Panc1 (cell line): ENCODE data around the gene MACROD2. TPM values are rescaled to one million over a fixed set of nuclear protein-coding genes. Genes with fewer than 3 reads are reported as not detected.

Experiments
- ATAC-seq: fragments of 200-7000 bp; cut with Tn5 transposase; 2 replicates; pipeline ENCODE4 v1.9.1; 2020; ENCODE audit warnings: mild to moderate bottlenecking, moderate library complexity
- BruUV-seq: library from RNA; stranded (reverse); fragments of 400-500 nt; replicated peaks from 2 replicates; lab custom pipeline; 2021; lab: Mats Ljungman, UMichigan
- CTCF ChIA-PET: fragments of 300-600 bp; sonication (Branson Sonifier 250); formaldehyde crosslinking; loops from one replicate; lab custom pipeline; 2022; ENCODE audit warnings: antibody characterized with exemption; lab: Charles Lee
- POLR2A ChIA-PET: fragments of 300-600 bp; sonication (Branson Sonifier 250); formaldehyde crosslinking; loops from one replicate; lab custom pipeline; 2022; ENCODE audit warnings: antibody characterized with exemption; lab: Charles Lee
- DNase-seq: peaks from one replicate; pipeline ENCODE4 v3.0.0-alpha.2; 2010; ENCODE audit warnings: low read depth, low spot score
- H3K27ac ChIP-seq: 2 replicates; pipeline ENCODE4 v1.5.1; 2011; ENCODE audit warnings: mild to moderate bottlenecking, low read length, inconsistent platforms
- H3K27me3 ChIP-seq: fragments of 200-500 bp; sonication (Bioruptor generic); 2 replicates; pipeline ENCODE4 v1.6.0; 2014; ENCODE audit warnings: low read length, inconsistent platforms; ENCODE audit not compliant: control insufficient read depth, insufficient read depth
- H3K36me3 ChIP-seq: fragments of 200-500 bp; sonication (Bioruptor generic); 2 replicates; pipeline ENCODE4 v1.5.1; 2014; ENCODE audit warnings: inconsistent platforms, mild to moderate bottlenecking, low read length, moderate library complexity; ENCODE audit not compliant: control insufficient read depth, insufficient read depth
- H3K4me1 ChIP-seq: 2 replicates; pipeline ENCODE4 v1.5.1; 2011; ENCODE audit warnings: inconsistent platforms, mild to moderate bottlenecking, low read length, moderate library complexity; ENCODE audit not compliant: control insufficient read depth, insufficient read depth
- H3K4me3 ChIP-seq, 2 experiments: 2 replicates each; pipeline ENCODE4 v1.5.1; 2011 to 2012; ENCODE audit warnings: low read depth in 2 of 2, low read length in 2 of 2, mild to moderate bottlenecking in 2 of 2, inconsistent platforms in 1 of 2, moderate library complexity in 1 of 2
- H3K9me3 ChIP-seq: fragments of 200-500 bp; sonication (Bioruptor generic); 2 replicates; pipeline ENCODE4 v1.5.1; 2014; ENCODE audit warnings: low read depth, mild to moderate bottlenecking, inconsistent platforms, low read length, moderate library complexity; ENCODE audit not compliant: control insufficient read depth, insufficient read depth
- POLR2AphosphoS5 ChIP-seq: IDR thresholded peaks from 2 replicates; pipeline ENCODE4 v1.6.1; 2012; ENCODE audit warnings: mild to moderate bottlenecking, low read depth, low read length, moderate library complexity
- SIN3A ChIP-seq: IDR thresholded peaks from 2 replicates; pipeline ENCODE4 v1.6.1; 2012; ENCODE audit warnings: low read depth, mild to moderate bottlenecking, low read length, moderate library complexity, borderline replicate concordance; ENCODE audit not compliant: insufficient read depth
- TCF7L2 ChIP-seq: IDR thresholded peaks from 2 replicates; pipeline ENCODE4 v1.6.1; 2011; ENCODE audit warnings: mild to moderate bottlenecking, low read depth, low read length, inconsistent platforms
- in situ Hi-C: cut with HindIII; loops from 2 replicates; pipeline ENCODE4 v1.10.0; 2016; ENCODE audit warnings: low sequenced_read_pairs, low pct_unique_long_range_greater_than_20kb
- intact Hi-C: fragments of 100-400 bp; cut with micrococcal nuclease; formaldehyde crosslinking; loops from one replicate; pipeline ENCODE4 v1.10.0; 2022; ENCODE audit not compliant: unreplicated experiment
- total RNA-seq: library from RNA; stranded (reverse); gene quantifications from one replicate; pipeline ENCODE4 v1.2.1, GENCODE V29; 2021; ENCODE audit not compliant: unreplicated experiment
- TF ChIP-seq, protein P1 (sequence below): fragments of 450-650 bp; IDR thresholded peaks from 2 replicates; pipeline ENCODE4 v1.5.1; 2017; ENCODE audit warnings: mild to moderate bottlenecking
- TF ChIP-seq, protein P2 (sequence below), 2 experiments: IDR thresholded peaks; 2 replicates each; pipeline ENCODE4 v1.6.1; 2011 to 2012; ENCODE audit warnings: low read depth in 2 of 2, control low read depth in 1 of 2, low read length in 1 of 2, mild to moderate bottlenecking in 1 of 2, moderate library complexity in 1 of 2; ENCODE audit not compliant: insufficient read depth in 1 of 2

The MACROD2 gene
- total RNA-seq, 1 experiment from 2014 or later: 1.2 TPM

DNA sequence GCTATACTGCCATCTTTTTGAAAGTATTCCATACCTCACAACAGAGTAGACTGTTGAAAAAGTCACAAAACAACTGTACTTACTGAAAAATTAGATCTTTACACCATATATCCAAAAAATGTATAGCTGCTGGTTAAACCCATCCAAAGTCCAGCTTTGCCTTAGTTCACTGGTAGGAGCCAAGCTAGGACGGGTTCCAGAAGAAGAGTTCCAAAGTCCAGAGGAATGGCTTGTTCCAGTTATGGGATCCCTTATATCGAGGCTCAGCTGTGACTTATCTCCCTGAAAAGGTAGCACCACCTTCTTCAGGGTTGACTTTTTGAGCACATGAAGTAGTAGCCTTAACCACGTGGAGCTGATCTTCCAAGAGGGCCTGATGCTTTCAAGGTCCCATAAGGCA is 578.4 kb downstream of the MACROD2 start:
- CTCF ChIA-PET: no interaction called here
- Histone ChIP-seq H3K9me3 (no peaks in the 10 kb centered on the region), H3K27me3 (no peaks in the 10 kb centered on the region), H3K27ac (no peak overlapping the region), H3K4me1 (no peaks in the 10 kb centered on the region), H3K36me3 (no peaks in the 10 kb centered on the region), H3K4me3 (no peak overlapping the region)
- TF ChIP-seq, protein P1, sequence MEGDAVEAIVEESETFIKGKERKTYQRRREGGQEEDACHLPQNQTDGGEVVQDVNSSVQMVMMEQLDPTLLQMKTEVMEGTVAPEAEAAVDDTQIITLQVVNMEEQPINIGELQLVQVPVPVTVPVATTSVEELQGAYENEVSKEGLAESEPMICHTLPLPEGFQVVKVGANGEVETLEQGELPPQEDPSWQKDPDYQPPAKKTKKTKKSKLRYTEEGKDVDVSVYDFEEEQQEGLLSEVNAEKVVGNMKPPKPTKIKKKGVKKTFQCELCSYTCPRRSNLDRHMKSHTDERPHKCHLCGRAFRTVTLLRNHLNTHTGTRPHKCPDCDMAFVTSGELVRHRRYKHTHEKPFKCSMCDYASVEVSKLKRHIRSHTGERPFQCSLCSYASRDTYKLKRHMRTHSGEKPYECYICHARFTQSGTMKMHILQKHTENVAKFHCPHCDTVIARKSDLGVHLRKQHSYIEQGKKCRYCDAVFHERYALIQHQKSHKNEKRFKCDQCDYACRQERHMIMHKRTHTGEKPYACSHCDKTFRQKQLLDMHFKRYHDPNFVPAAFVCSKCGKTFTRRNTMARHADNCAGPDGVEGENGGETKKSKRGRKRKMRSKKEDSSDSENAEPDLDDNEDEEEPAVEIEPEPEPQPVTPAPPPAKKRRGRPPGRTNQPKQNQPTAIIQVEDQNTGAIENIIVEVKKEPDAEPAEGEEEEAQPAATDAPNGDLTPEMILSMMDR: no peak
- TF ChIP-seq, protein P2, sequence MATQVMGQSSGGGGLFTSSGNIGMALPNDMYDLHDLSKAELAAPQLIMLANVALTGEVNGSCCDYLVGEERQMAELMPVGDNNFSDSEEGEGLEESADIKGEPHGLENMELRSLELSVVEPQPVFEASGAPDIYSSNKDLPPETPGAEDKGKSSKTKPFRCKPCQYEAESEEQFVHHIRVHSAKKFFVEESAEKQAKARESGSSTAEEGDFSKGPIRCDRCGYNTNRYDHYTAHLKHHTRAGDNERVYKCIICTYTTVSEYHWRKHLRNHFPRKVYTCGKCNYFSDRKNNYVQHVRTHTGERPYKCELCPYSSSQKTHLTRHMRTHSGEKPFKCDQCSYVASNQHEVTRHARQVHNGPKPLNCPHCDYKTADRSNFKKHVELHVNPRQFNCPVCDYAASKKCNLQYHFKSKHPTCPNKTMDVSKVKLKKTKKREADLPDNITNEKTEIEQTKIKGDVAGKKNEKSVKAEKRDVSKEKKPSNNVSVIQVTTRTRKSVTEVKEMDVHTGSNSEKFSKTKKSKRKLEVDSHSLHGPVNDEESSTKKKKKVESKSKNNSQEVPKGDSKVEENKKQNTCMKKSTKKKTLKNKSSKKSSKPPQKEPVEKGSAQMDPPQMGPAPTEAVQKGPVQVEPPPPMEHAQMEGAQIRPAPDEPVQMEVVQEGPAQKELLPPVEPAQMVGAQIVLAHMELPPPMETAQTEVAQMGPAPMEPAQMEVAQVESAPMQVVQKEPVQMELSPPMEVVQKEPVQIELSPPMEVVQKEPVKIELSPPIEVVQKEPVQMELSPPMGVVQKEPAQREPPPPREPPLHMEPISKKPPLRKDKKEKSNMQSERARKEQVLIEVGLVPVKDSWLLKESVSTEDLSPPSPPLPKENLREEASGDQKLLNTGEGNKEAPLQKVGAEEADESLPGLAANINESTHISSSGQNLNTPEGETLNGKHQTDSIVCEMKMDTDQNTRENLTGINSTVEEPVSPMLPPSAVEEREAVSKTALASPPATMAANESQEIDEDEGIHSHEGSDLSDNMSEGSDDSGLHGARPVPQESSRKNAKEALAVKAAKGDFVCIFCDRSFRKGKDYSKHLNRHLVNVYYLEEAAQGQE (IDR thresholded peaks at IDR 0.05; ENCODE audit: insufficient read depth in 1 of 2, low read depth in 2 of 2, low read length in 1 of 2): no peak
- no peak for TF ChIP-seq POLR2AphosphoS5
- no peak for TF ChIP-seq SIN3A
- no peak for TF ChIP-seq TCF7L2
- no TSS peak for BruUV-seq
- POLR2A ChIA-PET: no interaction called here
- in situ Hi-C loops (no loop called here), intact Hi-C loops (no loop called here)
- no peak for ATAC-seq
- DNase-seq: no peak

DNA sequence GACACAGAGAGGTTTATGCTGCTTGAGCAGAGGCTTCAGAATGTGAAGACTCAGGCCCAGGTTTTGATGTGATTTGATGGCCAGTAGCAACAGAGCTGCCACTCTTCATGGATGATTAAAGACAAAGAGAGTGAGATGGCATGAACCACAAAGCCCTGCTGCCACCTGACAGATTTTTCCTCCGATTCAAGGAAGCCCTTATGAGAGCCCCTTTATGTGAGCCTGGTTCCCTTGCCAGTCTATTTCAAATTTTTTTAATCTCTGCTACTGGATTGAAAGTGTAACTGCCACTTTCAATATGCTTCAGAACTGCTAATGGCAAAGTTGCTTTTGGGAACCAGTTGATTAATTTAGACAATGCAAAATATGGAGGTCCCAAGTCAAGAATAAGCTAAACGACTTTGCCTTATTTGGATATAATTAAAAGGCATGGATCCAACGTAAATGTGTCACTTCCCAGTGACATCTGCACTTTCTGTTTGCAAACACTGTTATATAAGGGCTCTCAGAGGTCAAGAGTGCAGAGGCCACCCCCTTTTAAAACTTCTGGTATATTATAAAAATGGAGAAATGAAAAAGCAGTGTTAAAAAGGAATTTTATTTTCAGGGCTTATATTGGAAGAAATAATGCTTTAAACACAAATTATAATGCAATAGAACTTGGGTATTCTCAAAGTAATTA is 581.0 kb downstream of the MACROD2 start:
- DNase-seq (no peak), ATAC-seq (no peak)
- no peaks in the 10 kb centered on the region for H3K27me3 ChIP-seq
- ChIA-PET POLR2A (no interaction called here), CTCF (no interaction called here)
- in situ Hi-C loops (no loop called here), intact Hi-C loops (no loop called here)
- no TSS peak for BruUV-seq
- no peak overlapping the region for H3K4me3 ChIP-seq
- no peaks in the 10 kb centered on the region for H3K4me1 ChIP-seq
- H3K36me3 ChIP-seq: no peaks in the 10 kb centered on the region
- TF ChIP-seq POLR2AphosphoS5 (no peak), TCF7L2 (no peak), SIN3A (no peak)
- TF ChIP-seq, protein P2 (IDR thresholded peaks at IDR 0.05; ENCODE audit: insufficient read depth in 1 of 2, low read depth in 2 of 2, low read length in 1 of 2): no peak
- TF ChIP-seq, protein P1: no peak
- H3K27ac ChIP-seq: no peak overlapping the region
- H3K9me3 ChIP-seq: no peaks in the 10 kb centered on the region
